Right ventricle myocardium superior (tissue), 1 donor: ENCODE results near the gene CIBAR2. TPM values are rescaled to one million over a fixed set of nuclear protein-coding genes. Genes with fewer than 3 reads are reported as not detected.

Experiments used
- ATAC-seq: fragments of 200-7000 bp; cut with Tn5 transposase; one replicate; pipeline ENCODE4 v1.9.1; 2020; ENCODE audit warnings: mild to moderate bottlenecking; ENCODE audit not compliant: poor library complexity
- DNase-seq: peaks from one replicate; pipeline ENCODE4 v3.0.0-alpha.2; 2020
- intact Hi-C: fragments of 100-400 bp; cut with DNase I; formaldehyde crosslinking; loops from one replicate; pipeline ENCODE4 v1.11.2; 2022
- total RNA-seq: library from RNA; stranded (reverse); fragmentation: NEBNext Ultra II Directional; extraction: Animal tissue kit (Norgen Biotek cat#: 25700); gene quantifications from one replicate; pipeline ENCODE4 v1.2.1, GENCODE V29; 2021
- donor health status: DM: no; HTN: yes; CAD: no; lungs with severe emphysema.

CIBAR2 gene
- total RNA-seq, 1 donor from 2014 or later, result not detected

- intact Hi-C loops, result no loop called here
- ATAC-seq, result no peak
- no peak for DNase-seq
Measured at GRCh38 chr16:85145734-85146531, 33.7 kb upstream of the CIBAR2 start.

DNA sequence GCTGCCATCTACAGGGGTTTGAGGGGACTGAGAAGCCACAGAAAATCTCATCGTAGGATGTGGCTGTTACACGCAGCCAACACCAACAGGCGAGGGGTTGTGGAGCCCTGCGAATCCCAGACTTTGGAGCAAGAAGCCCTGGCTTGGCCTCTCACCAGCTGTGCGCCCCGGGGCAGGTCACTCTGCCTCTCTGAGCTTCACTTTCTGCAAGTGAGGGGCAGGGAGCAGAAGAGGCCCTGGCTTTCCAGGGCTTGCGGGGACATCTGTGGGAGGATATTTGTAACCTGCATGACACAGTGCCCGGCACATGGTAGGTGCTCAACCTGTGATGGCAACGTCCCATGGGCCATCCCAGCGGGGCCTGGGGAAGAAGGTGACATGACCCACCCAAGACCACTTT lies 32.9 kb upstream of the CIBAR2 start:
- ATAC-seq (no peak), DNase-seq (no peak)
- intact Hi-C loops, result no loop called here

- ATAC-seq (no peak), DNase-seq (no peak)
- intact Hi-C loops, result no loop called here
Measured at GRCh38 chr16:85144026-85144915, 32.0 kb upstream of the CIBAR2 start.

DNA sequence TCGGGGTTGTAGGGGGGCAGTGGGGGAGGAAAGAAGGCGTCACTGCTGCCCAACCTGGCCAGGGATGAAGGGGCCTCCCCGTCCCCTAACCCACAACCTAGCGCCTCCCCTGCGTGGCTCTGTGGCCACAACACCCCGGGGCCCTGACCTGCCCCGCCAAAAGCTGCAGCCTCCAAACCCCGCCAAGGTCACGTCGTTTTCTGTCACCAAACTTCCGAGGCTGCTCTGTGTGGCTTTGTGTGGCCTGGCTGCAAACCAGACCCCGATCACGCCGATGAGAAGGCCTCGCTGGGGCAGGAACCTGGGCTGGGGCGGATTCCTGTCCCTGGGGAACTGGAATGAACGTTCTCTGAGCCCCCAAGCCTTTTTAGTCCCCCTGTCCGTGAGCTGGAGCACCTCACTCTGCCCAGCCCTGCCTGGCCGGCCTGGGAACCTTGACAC lies 30.5 kb upstream of the CIBAR2 start:
- no peak for DNase-seq
- no peak for ATAC-seq
- intact Hi-C loops, result no loop called here

- DNase-seq (no peak), ATAC-seq (no peak)
- intact Hi-C loops, result no loop called here
Measured at GRCh38 chr16:85142129-85142513, 29.8 kb upstream of the CIBAR2 start.

DNA sequence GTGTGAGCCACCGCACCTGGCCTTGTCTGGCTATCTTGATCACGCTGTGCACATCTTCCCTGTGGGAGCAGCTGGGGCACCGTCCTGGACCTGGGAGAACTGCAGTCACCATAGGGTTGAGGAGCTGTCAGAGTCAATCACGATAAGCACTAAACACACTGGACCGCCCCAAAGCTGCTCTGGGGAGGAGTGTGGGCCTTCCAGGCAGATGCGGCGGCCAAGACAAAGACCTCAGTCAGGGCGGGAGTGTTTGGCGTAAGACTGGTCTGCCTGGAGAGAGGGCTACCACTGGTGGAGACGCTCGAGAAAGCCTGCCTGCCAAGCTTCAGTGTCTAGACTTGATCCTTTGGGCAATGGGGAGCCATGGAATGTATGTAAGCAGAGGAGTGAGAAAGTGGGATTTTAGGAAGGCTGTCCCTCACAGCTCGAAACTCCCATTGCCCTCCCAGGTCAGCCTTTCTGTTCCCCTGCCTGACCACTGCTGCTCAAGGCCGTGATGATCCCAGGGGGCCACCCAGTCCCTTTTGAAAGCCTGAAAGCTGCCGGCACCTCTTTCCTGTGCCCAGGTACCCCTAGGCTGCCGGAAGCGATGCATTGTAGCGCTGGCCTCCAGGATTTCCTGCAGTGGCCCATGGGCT lies 29.3 kb upstream of the CIBAR2 start:
- ATAC-seq (no peak), DNase-seq (no peak)
- intact Hi-C loops, result no loop called here

DNA sequence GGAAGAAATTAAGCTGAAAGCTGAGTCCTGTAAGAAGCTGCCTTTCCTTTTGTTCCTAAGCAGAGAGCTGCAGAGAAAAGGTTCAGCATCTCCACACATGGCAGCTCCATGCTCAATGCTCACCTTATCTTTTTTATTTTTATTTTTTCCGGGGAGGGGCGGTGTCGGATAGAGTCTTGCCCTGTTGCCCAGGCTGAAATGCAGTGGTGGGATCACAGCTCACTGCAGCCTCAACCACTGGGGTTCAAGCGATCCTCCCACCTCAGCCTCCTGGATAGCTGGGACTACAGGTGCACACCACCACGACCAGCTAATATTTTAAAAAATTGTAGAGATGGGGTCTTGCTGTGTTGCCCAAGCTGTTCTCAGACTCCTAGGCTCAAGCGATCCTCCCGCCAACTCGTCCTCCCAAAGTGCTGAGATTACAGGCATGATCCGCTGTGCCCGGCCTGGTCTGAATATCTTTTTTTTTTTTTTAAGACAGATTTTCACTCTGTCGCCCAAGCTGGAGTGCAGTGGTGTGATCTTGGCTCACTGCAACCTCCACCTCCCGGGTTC lies 28.3 kb upstream of the CIBAR2 start:
- ATAC-seq (no peak), DNase-seq (no peak)
- intact Hi-C loops, result no loop called here

DNA sequence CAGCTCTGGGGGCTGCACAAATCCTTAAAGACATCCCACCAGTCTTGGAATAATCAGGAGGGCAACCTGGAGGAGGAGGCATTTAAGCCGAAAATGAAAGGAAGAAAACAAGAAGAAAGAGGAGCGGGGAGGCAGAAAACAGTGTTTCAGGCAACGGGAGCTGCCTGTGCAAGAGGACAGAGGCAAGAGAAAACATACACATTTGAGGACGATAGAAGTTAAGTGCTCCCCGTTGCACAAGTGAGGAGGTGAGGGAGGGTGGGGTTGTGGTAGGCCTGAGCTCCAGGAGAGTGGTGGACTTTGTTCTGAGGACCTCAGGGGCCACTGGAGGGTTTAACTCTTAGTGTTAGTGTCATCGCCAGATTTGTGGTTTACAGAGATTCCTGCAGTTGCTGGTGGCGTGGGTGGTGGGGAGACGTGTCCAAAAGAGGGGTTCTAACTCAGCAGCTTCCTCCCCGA lies 27.6 kb upstream of the CIBAR2 start:
- no peak for ATAC-seq
- no peak for DNase-seq

DNA sequence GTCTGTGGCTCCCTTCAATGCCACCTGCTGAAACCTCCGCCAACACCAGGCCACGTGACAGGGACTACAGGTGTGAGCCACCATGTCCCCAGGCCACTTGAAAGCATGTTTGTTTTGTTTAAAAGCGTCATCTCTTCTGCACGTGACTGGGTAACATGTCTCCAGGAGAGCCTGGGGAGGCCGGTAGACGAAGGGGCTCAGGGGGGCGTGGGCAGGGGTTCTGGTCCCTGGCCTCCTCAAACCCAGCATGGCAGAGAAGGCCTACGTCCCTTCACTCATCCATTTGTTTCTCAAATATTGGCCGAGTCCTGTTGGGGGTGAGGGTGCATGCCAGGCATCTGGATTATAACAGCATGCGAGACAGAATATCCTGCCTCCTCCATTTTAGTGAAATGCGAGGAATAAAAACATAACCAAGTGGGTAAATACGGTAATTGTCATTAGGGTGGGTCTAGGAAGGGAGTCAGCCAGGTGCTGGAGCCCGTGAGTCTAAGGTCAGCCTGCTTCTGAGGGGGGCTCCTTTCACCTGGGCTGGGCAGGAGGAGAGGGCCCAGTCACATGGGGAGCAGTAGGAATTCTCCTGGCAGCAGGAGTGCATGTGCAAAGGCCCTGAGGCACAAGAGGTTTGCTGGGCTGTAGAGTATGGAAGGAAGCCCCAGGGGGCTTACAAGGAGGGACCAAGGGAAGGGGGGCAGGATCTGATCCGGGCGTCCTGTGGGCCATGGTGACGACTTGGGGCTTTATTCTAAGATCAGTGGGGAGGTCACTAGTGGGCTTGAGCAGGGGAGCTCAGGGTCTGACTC lies 26.8 kb upstream of the CIBAR2 start:
- ATAC-seq (no peak), DNase-seq (no peak)
- intact Hi-C loops, result no loop called here

More for the DNA sequence above, 27.6 kb upstream of the CIBAR2 start:
- intact Hi-C loops, result no loop called here

- no peak for DNase-seq
- intact Hi-C loops, result no loop called here
Measured at GRCh38 chr16:85138073-85138824, 26.0 kb upstream of the CIBAR2 start.

DNA sequence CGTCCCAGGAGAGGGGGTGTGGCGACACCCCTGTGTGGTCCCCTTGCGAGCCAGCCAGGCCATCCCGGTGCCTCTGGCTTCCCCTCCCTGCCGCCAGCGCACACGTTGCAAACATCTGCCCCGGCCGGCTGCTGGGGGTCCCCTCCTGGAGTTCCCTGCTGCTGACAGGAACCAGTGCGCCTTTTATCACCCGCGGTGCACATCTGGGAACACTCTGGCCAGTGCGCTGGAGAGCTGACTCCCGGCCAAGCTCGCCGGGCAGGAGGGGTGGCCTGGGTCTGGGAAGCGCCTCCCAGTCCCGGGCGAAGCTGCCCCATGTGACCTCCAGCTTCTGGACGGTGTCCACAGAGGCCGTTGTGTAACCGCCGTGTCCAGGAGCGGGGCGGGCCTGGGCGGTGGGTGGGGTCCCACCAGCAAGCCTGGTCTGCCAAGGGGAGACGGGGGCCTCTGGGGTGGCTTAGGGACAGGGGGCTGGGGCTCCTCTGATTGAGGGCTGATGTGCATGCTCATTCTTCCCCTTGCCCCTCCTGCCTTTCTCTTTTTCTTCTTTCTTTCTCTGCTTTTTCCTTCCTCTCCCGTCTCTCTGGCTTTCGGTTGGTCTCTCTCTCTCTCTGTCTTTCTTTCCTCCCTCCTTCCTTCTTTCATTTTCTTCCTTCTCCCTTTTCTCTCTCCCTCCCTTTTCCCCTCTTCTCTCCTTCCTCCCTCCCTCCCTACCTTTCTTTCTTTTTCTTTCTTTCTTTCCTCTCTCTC lies 25.2 kb upstream of the CIBAR2 start:
- ATAC-seq (peak; percentile 96), DNase-seq (peak; percentile 96)
- intact Hi-C loops, result no loop called here

More at GRCh38 chr16:85138073-85138824, 26.0 kb upstream of the CIBAR2 start:
- no peak for ATAC-seq

DNA sequence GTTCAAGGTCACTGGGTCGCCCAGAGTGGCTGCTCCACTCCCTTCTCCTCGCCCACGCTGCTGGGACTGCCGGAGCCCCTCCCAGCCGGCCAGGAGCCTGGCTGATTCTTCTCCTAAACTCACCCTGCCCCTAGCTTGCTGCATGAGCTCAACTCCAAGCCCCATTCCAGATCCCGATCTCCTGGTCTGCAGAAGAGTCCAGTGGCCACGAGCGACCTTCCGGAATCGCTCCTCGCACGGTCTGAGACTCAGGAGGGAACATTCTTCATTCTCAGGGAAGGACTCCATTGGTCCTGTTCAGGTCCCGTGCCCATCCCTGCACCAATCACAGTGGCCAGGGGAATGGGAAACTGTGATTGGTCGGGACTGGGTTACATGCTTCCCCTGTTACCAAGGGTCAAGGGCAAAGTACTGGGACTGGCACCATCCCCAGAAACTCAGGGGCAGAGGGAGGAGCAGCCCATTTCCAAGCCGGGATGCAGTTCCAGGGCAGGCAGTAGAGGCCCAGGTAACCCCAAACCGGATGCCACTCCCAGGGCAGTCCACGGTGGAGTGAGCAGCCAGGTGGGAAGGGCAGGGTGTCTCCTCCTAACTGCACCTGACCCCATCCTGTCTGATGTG lies 24.5 kb upstream of the CIBAR2 start:
- intact Hi-C loops, result no loop called here
- ATAC-seq, result peak; percentile 56
- DNase-seq, result peak; percentile 69

DNA sequence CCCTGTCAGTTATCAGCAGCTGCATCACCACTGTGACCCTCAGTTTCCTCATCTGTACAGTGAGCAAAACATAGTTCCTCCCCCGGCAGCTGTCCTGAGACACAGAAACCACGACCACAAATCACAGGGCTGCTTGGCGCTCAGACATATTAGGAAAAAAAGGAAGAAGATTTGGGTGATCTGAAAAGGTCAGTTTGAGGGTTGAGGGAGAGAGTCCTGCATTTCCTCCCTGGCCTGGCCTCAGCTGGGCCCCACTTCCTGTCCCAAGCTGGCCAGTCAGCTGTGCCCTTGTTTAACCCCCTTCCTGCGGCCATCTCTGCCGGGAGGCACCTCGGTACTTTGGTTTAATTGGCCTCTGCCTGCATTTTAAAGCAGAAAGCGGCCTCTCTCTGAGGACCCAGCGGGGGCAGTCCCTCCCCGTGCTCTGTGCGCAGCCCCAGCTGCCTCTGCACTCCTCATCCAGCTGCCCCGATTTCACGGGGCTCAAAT lies 24.0 kb upstream of the CIBAR2 start:
- ATAC-seq (peak; percentile 24), DNase-seq (peak; percentile 69)
- intact Hi-C loops, result no loop called here

- no peak for ATAC-seq
Measured at GRCh38 chr16:85134789-85135142, 22.5 kb upstream of the CIBAR2 start.

GRCh38 chr16:85134076-85134788 lies 22.0 kb upstream of the CIBAR2 start:
- DNase-seq, result no peak
- no peak for ATAC-seq
- intact Hi-C loops, result loop anchor here (5.0 kb wide), 2 partner anchors 33 to 93 kb away; no protein-coding TSS in a partner anchor

More at GRCh38 chr16:85134789-85135142, 22.5 kb upstream of the CIBAR2 start:
- intact Hi-C loops, result loop anchor here (5.0 kb wide), 2 partner anchors 33 to 93 kb away; no protein-coding TSS in a partner anchor
- peak; percentile 76 for DNase-seq

DNA sequence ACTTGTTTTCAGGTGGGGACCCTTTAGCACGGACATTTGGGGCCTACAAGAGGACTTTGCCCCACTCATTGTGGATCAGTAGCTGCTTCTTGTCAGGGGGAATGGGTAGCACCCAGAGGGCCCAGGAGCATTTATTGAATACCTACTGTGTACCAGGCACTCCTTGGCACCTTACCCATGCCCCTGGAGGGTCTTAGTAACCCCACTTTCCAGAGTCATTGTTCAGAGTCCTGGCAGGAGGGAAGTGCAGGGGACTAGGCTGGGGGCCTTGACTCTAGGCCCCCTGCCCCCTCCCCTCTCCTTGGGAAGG lies 21.0 kb upstream of the CIBAR2 start:
- intact Hi-C loops, result loop anchor here (5.0 kb wide), 2 partner anchors 34 to 94 kb away; no protein-coding TSS in a partner anchor
- DNase-seq, result no peak
- no peak for ATAC-seq
